ENCODE data around the gene TWF2.

The TWF2 gene

GRCh38 chr3:52227766-52228165 lies 11.2 kb downstream of the TWF2 start:
- peaks cover 37% of the 10 kb centered on the region for H3K36me3 ChIP-seq (ENCODE audit: insufficient read depth, low read length)
- H3K27ac ChIP-seq (ENCODE audit: low read depth, low read length) = no peak overlapping the region
- H3K9me3 ChIP-seq (ENCODE audit: low read length) = no peaks in the 10 kb centered on the region
- no peaks in the 10 kb centered on the region for H3K27me3 ChIP-seq (ENCODE audit: control insufficient read depth in 1 of 2, insufficient read depth in 2 of 2, low read length in 2 of 2)
- no peak overlapping the region for H3K9ac ChIP-seq (ENCODE audit: low read length)
- H3K4me3 ChIP-seq (ENCODE audit: low read depth in 1 of 2, low read length in 2 of 2) = no peak overlapping the region
- H3K4me1 ChIP-seq (ENCODE audit: insufficient read depth, low read length) = no peaks in the 10 kb centered on the region

DNA sequence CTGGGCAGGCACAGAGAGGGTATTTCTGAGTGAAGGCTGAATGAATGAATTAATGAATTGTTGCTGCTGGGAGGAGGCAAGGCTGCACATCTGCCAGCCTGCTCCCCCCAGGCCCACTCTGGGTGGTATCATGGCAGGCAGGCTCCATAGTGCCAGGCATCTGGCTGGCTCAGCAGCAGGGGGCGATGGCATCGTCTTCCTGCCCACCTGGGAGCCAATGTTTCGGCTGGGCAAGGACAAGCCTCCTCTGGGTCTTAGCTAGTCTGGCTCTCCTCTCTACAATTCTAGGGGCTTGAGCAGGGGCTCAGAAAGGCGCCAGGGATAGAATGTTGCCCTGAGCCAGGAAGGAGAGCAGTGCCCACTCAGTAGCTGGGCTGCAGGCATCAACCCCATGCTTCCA lies 11.8 kb downstream of the TWF2 start:
- H3K36me3 ChIP-seq (ENCODE audit: insufficient read depth, low read length) = peaks cover 36% of the 10 kb centered on the region
- no peak overlapping the region for H3K9ac ChIP-seq (ENCODE audit: low read length)
- no peaks in the 10 kb centered on the region for H3K4me1 ChIP-seq (ENCODE audit: insufficient read depth, low read length)
- no peak overlapping the region for H3K4me3 ChIP-seq (ENCODE audit: low read depth in 1 of 2, low read length in 2 of 2)
- H3K27me3 ChIP-seq (ENCODE audit: control insufficient read depth in 1 of 2, insufficient read depth in 2 of 2, low read length in 2 of 2) = no peaks in the 10 kb centered on the region
- no peak overlapping the region for H3K27ac ChIP-seq (ENCODE audit: low read depth, low read length)
- no peaks in the 10 kb centered on the region for H3K9me3 ChIP-seq (ENCODE audit: low read length)

- H3K36me3 ChIP-seq (ENCODE audit: insufficient read depth, low read length) = peaks cover 28% of the 10 kb centered on the region
- H3K27ac ChIP-seq (ENCODE audit: low read depth, low read length) = no peak overlapping the region
- H3K9ac ChIP-seq (ENCODE audit: low read length) = no peak overlapping the region
Observed at GRCh38 chr3:52226229-52226817, 12.6 kb downstream of the TWF2 start.

GRCh38 chr3:52225452-52226228 lies 13.3 kb downstream of the TWF2 start, which contains the start of gene TLR9:
TSS of gene TLR9 (minus strand) at chr3:52225645. CDS start at chr3:52225529, 116 bp downstream.
- no peaks in the 10 kb centered on the region for H3K9me3 ChIP-seq (ENCODE audit: low read length)
- H3K9ac ChIP-seq (ENCODE audit: low read length) = no peak within 1 kb of the TSS
- no peak within 1 kb of the TSS for H3K4me3 ChIP-seq (ENCODE audit: low read depth in 1 of 2, low read length in 2 of 2)
- H3K36me3 ChIP-seq (ENCODE audit: insufficient read depth, low read length) = peaks cover 21% of the 10 kb centered on the region
- H3K4me1 ChIP-seq (ENCODE audit: insufficient read depth, low read length) = peaks cover 3% of the 10 kb centered on the region
- no peak within 1 kb of the TSS for H3K27ac ChIP-seq (ENCODE audit: low read depth, low read length)
- H3K27me3 ChIP-seq (ENCODE audit: control insufficient read depth in 1 of 2, insufficient read depth in 2 of 2, low read length in 2 of 2) = no peaks in the 10 kb centered on the region

More at GRCh38 chr3:52226229-52226817, 12.6 kb downstream of the TWF2 start:
- Histone ChIP-seq H3K4me3 (ENCODE audit: low read depth in 1 of 2, low read length in 2 of 2) (no peak overlapping the region), H3K9me3 (ENCODE audit: low read length) (no peaks in the 10 kb centered on the region), H3K27me3 (ENCODE audit: control insufficient read depth in 1 of 2, insufficient read depth in 2 of 2, low read length in 2 of 2) (no peaks in the 10 kb centered on the region), H3K4me1 (ENCODE audit: insufficient read depth, low read length) (no peaks in the 10 kb centered on the region)

DNA sequence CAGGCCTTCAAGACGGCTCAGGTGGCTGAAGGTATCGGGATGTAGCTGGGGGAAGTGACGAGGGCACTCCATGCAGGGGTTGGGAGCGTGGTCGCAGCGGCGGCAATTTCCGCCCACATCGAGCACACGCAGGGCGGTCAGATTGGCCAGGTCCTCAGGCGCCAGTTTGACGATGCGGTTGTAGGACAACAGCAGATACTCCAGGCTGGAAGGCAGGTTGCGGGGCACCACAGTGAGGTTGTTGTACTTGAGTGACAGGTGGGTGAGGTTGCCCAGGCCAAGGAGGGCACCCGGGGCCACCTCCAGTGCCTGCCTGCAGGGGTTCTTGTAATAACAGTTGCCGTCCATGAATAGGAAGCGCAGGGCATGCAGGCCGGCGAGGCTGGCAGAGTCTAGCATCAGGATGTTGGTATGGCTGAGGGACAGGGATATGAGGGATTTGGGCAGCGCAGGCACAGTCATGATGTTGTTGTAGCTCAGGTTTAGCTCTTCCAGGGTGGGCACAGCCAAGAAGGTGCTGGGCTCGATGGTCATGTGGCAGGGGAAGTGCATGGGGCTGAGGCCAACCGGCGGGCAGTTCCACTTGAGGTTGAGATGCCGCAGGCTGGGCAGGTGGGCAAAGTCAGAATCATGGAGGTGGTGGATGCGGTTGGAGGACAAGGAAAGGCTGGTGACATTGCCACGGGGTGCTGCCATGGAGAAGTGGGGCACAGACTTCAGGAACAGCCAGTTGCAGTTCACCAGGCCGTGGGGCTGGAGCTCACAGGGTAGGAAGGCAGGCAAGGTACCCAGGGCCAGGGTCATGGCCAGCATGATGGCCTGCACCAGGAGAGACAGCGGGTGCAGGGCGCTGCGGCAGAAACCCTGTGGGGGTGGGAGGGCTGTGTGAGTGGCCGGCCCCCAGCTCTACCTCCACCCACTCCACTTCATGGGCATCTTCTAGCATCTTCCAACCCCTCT lies 15.2 kb downstream of the TWF2 start:
- Histone ChIP-seq H3K4me3 (ENCODE audit: low read depth in 1 of 2, low read length in 2 of 2) (no peak overlapping the region), H3K4me1 (ENCODE audit: insufficient read depth, low read length) (peaks cover 5% of the 10 kb centered on the region), H3K27ac (ENCODE audit: low read depth, low read length) (no peak overlapping the region), H3K27me3 (ENCODE audit: control insufficient read depth in 1 of 2, insufficient read depth in 2 of 2, low read length in 2 of 2) (no peaks in the 10 kb centered on the region), H3K36me3 (ENCODE audit: insufficient read depth, low read length) (peaks cover 2% of the 10 kb centered on the region), H3K9ac (ENCODE audit: low read length) (no peak overlapping the region), H3K9me3 (ENCODE audit: low read length) (no peaks in the 10 kb centered on the region)

DNA sequence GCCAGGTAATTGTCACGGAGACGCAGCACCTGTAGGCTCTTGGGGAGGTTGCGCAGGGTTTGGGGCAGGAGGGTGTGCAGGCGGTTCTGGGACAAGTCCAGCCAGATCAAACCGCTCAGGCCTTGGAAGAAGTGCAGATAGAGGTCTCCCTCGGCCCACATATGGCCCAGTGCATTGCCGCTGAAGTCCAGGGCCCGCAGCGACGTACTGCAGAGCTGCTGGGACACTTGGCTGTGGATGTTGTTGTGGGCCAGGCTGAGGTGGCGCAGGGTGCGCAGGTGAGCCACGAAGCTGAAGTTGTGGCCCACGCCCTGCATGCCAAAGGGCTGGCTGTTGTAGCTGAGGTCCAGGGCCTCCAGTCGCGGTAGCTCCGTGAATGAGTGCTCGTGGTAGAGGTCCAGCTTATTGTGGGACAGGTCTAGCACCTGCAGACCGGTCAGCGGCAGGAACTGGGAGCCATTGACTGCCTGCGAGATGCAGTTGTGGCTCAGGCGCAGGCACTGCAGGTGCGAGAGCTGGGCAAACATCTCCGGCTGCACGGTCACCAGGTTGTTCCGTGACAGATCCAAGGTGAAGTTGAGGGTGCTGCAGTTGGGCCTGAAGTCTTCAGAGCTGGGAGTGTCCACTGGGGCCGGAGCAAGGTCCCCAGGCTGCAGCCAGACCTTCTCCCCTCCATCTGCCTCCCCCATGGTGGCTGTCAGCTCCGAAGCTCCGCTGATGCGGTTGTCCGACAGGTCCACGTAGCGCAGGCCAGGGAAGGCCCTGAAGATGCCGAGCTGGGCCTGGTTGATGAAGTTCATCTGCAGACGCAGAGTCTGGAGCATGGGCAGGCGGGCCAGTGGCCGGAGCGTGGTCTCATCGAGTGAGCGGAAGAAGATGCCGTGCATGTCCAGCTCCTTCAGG lies 16.4 kb downstream of the TWF2 start:
- no peak overlapping the region for H3K9ac ChIP-seq (ENCODE audit: low read length)
- H3K27ac ChIP-seq (ENCODE audit: low read depth, low read length) = no peak overlapping the region

GRCh38 chr3:52221563-52222318 lies 17.2 kb downstream of the TWF2 start:
- Histone ChIP-seq H3K9me3 (ENCODE audit: low read length) (no peaks in the 10 kb centered on the region), H3K9ac (ENCODE audit: low read length) (no peak overlapping the region), H3K27me3 (ENCODE audit: control insufficient read depth in 1 of 2, insufficient read depth in 2 of 2, low read length in 2 of 2) (no peaks in the 10 kb centered on the region), H3K4me3 (ENCODE audit: low read depth in 1 of 2, low read length in 2 of 2) (no peak overlapping the region), H3K27ac (ENCODE audit: low read depth, low read length) (no peak overlapping the region), H3K4me1 (ENCODE audit: insufficient read depth, low read length) (peaks cover 13% of the 10 kb centered on the region), H3K36me3 (ENCODE audit: insufficient read depth, low read length) (no peaks in the 10 kb centered on the region)

More for the DNA sequence above, 16.4 kb downstream of the TWF2 start:
- H3K36me3 ChIP-seq (ENCODE audit: insufficient read depth, low read length) = no peaks in the 10 kb centered on the region
- no peak overlapping the region for H3K4me3 ChIP-seq (ENCODE audit: low read depth in 1 of 2, low read length in 2 of 2)
- no peaks in the 10 kb centered on the region for H3K9me3 ChIP-seq (ENCODE audit: low read length)
- peaks cover 5% of the 10 kb centered on the region for H3K4me1 ChIP-seq (ENCODE audit: insufficient read depth, low read length)
- no peaks in the 10 kb centered on the region for H3K27me3 ChIP-seq (ENCODE audit: control insufficient read depth in 1 of 2, insufficient read depth in 2 of 2, low read length in 2 of 2)

GRCh38 chr3:52221141-52221562 lies 17.8 kb downstream of the TWF2 start:
- Histone ChIP-seq H3K9ac (ENCODE audit: low read length) (no peak overlapping the region), H3K27ac (ENCODE audit: low read depth, low read length) (no peak overlapping the region), H3K27me3 (ENCODE audit: control insufficient read depth in 1 of 2, insufficient read depth in 2 of 2, low read length in 2 of 2) (no peaks in the 10 kb centered on the region), H3K36me3 (ENCODE audit: insufficient read depth, low read length) (no peaks in the 10 kb centered on the region), H3K4me1 (ENCODE audit: insufficient read depth, low read length) (peaks cover 17% of the 10 kb centered on the region), H3K9me3 (ENCODE audit: low read length) (no peaks in the 10 kb centered on the region), H3K4me3 (ENCODE audit: low read depth in 1 of 2, low read length in 2 of 2) (no peak overlapping the region)

GRCh38 chr3:52220380-52221026 lies 18.5 kb downstream of the TWF2 start:
- no peak overlapping the region for H3K4me3 ChIP-seq (ENCODE audit: low read depth in 1 of 2, low read length in 2 of 2)
- peaks cover 17% of the 10 kb centered on the region for H3K4me1 ChIP-seq (ENCODE audit: insufficient read depth, low read length)
- H3K27me3 ChIP-seq (ENCODE audit: control insufficient read depth in 1 of 2, insufficient read depth in 2 of 2, low read length in 2 of 2) = no peaks in the 10 kb centered on the region
- H3K9ac ChIP-seq (ENCODE audit: low read length) = no peak overlapping the region
- no peak overlapping the region for H3K27ac ChIP-seq (ENCODE audit: low read depth, low read length)
- H3K36me3 ChIP-seq (ENCODE audit: insufficient read depth, low read length) = peaks cover 3% of the 10 kb centered on the region
- no peaks in the 10 kb centered on the region for H3K9me3 ChIP-seq (ENCODE audit: low read length)
